ENCODE data around the gene SVEP1.

- no peak for TF ChIP-seq ZNF565 (CRISPR knock-in tag; conservative IDR thresholded peaks at IDR 0.05; ENCODE audit: low read depth)
- no peak for TF ChIP-seq ZFP30 (CRISPR knock-in tag; IDR thresholded peaks at IDR 0.05)
- no peak for TF ChIP-seq GLIS3 (CRISPR knock-in tag; IDR thresholded peaks at IDR 0.05)
- no peak for TF ChIP-seq POU6F1 (CRISPR knock-in tag; IDR thresholded peaks at IDR 0.05; ENCODE audit: borderline replicate concordance, low read depth)
These were observed 41.5 kb downstream of the SVEP1 start for GRCh38 chr9:110537841-110538646.

Measured in SK-N-SH treated with all-trans-retinoic acid at 6 μM for 48 hours (cell line).